PC-9 (cell line): ENCODE measurements around the gene SEC62. TPM values are rescaled to one million over a fixed set of nuclear protein-coding genes. Genes with fewer than 3 reads are reported as not detected.

Experiments
- BruUV-seq: library from RNA; stranded (reverse); fragments of 400-500 nt; replicated peaks from 2 replicates; lab custom pipeline; 2021; lab: Mats Ljungman, UMichigan
- CTCF ChIA-PET: fragments of 300-600 bp; sonication (Branson Sonifier 250); formaldehyde crosslinking; loops from one replicate; lab custom pipeline; 2022; ENCODE audit warnings: antibody characterized with exemption; lab: Charles Lee
- POLR2A ChIA-PET: fragments of 300-600 bp; sonication (Branson Sonifier 250); formaldehyde crosslinking; loops from one replicate; lab custom pipeline; 2022; ENCODE audit warnings: antibody characterized with exemption; ENCODE audit not compliant: unreplicated experiment; lab: Charles Lee
- DNase-seq, 2 experiments: peaks; one replicate each; pipeline versions ENCODE4 v3.0.0 to v3.0.0-alpha.2; 2015 to 2022; ENCODE audit warnings: mixed read lengths in 1 of 2
- H2AFZ ChIP-seq: fragments of 200-600 bp; sonication (generic); 2 replicates; pipeline ENCODE4 v1.8.1; 2017; ENCODE audit warnings: antibody characterized with exemption
- H3F3A ChIP-seq: fragments of 200-600 bp; sonication (generic); 2 replicates; pipeline ENCODE4 v1.8.1; 2017; ENCODE audit warnings: antibody characterized with exemption, mild to moderate bottlenecking, low read depth; ENCODE audit not compliant: insufficient read depth
- H3K27ac ChIP-seq: fragments of 200-600 bp; sonication (generic); 2 replicates; pipeline ENCODE4 v1.6.1; 2016; ENCODE audit warnings: mixed run types
- H3K27me3 ChIP-seq: fragments of 200-600 bp; sonication (generic); 2 replicates; pipeline ENCODE4 v1.6.1; 2016; ENCODE audit warnings: low read depth, mixed run types; ENCODE audit not compliant: insufficient read depth
- H3K36me3 ChIP-seq: fragments of 200-600 bp; sonication (generic); 2 replicates; pipeline ENCODE4 v1.6.1; 2016; ENCODE audit warnings: low read depth, mixed run types
- H3K4me1 ChIP-seq: fragments of 200-600 bp; sonication (generic); replicated peaks from 2 replicates; pipeline ENCODE4 v1.6.1; 2016; ENCODE audit warnings: mixed run types; ENCODE audit not compliant: insufficient read depth
- H3K4me2 ChIP-seq: fragments of 200-600 bp; sonication (generic); 2 replicates; pipeline ENCODE4 v1.6.1; 2017; ENCODE audit warnings: mixed run types
- H3K4me3 ChIP-seq: fragments of 200-600 bp; sonication (generic); 2 replicates; pipeline ENCODE4 v1.6.1; 2016; ENCODE audit warnings: mixed run types
- H3K79me2 ChIP-seq: fragments of 200-600 bp; sonication (generic); 2 replicates; pipeline ENCODE4 v1.6.1; 2017; ENCODE audit warnings: low read depth, mixed run types
- H3K9me2 ChIP-seq: fragments of 200-600 bp; sonication (generic); 2 replicates; pipeline ENCODE4 v1.8.1; 2017; ENCODE audit warnings: mild to moderate bottlenecking; ENCODE audit not compliant: insufficient read depth
- H3K9me3 ChIP-seq: fragments of 200-600 bp; sonication (generic); 2 replicates; pipeline ENCODE4 v1.8.1; 2016; ENCODE audit warnings: low read depth; ENCODE audit not compliant: insufficient read depth
- H4K20me1 ChIP-seq: fragments of 200-600 bp; sonication (generic); 2 replicates; pipeline ENCODE4 v1.8.1; 2017; ENCODE audit not compliant: insufficient read depth
- EZH2 ChIP-seq: fragments of 200-600 bp; sonication (generic); IDR thresholded peaks from 2 replicates; pipeline ENCODE4 v1.8.0; 2017; ENCODE audit warnings: antibody characterized with exemption, low read depth
- intact Hi-C: fragments of 100-400 bp; cut with micrococcal nuclease; formaldehyde crosslinking; loops from one replicate; pipeline ENCODE4 v1.10.0; 2022; ENCODE audit not compliant: unreplicated experiment
- total RNA-seq: library from RNA; stranded (reverse); gene quantifications from 2 replicates; pipeline ENCODE4 v1.2.3, GENCODE V29; 2021
- TF ChIP-seq, protein P1 (sequence below): fragments of 200-600 bp; sonication (generic); conservative IDR thresholded peaks from 2 replicates; pipeline ENCODE4 v1.6.1; 2017; ENCODE audit warnings: mixed run types, antibody characterized with exemption, mild to moderate bottlenecking, moderate library complexity

The SEC62 gene
- total RNA-seq, 1 experiment from 2014 or later = 99.6 TPM

DNA sequence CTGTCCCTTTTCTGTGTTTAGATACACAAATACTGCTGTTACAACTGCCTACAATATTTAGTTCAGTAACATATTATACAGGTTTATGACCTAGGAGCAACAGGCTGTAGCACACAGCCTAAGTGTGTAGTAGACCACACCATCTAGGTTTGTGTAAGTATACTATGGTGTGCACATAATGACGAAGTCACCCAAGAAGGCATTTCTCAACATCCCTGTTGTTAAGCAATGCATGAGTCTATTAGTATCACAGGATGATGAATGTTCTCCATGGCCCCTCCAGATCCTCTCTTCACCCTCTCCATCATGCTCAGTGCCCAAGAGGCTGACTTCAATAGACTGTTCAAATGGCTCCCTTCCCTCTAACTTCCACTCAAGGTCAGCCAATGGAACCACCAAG lies 14.6 kb upstream of the SEC62 start:
- Histone ChIP-seq H3K27ac (no peak overlapping the region), H2AFZ (no peak overlapping the region), H3K4me1 (no peaks in the 10 kb centered on the region), H3K36me3 (no peaks in the 10 kb centered on the region), H3K27me3 (no peaks in the 10 kb centered on the region), H3K9me3 (no peaks in the 10 kb centered on the region), H3K4me3 (no peak overlapping the region), H3F3A (no peaks in the 10 kb centered on the region), H3K79me2 (no peaks in the 10 kb centered on the region), H3K4me2 (no peak overlapping the region), H3K9me2 (no peaks in the 10 kb centered on the region), H4K20me1 (no peaks in the 10 kb centered on the region)
- no peak for DNase-seq
- POLR2A ChIA-PET = no interaction called here
- CTCF ChIA-PET = no interaction called here
- no TSS peak for BruUV-seq
- intact Hi-C loops = no loop called here
- TF ChIP-seq, protein P1, sequence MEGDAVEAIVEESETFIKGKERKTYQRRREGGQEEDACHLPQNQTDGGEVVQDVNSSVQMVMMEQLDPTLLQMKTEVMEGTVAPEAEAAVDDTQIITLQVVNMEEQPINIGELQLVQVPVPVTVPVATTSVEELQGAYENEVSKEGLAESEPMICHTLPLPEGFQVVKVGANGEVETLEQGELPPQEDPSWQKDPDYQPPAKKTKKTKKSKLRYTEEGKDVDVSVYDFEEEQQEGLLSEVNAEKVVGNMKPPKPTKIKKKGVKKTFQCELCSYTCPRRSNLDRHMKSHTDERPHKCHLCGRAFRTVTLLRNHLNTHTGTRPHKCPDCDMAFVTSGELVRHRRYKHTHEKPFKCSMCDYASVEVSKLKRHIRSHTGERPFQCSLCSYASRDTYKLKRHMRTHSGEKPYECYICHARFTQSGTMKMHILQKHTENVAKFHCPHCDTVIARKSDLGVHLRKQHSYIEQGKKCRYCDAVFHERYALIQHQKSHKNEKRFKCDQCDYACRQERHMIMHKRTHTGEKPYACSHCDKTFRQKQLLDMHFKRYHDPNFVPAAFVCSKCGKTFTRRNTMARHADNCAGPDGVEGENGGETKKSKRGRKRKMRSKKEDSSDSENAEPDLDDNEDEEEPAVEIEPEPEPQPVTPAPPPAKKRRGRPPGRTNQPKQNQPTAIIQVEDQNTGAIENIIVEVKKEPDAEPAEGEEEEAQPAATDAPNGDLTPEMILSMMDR = no peak
- no peak for TF ChIP-seq EZH2

DNA sequence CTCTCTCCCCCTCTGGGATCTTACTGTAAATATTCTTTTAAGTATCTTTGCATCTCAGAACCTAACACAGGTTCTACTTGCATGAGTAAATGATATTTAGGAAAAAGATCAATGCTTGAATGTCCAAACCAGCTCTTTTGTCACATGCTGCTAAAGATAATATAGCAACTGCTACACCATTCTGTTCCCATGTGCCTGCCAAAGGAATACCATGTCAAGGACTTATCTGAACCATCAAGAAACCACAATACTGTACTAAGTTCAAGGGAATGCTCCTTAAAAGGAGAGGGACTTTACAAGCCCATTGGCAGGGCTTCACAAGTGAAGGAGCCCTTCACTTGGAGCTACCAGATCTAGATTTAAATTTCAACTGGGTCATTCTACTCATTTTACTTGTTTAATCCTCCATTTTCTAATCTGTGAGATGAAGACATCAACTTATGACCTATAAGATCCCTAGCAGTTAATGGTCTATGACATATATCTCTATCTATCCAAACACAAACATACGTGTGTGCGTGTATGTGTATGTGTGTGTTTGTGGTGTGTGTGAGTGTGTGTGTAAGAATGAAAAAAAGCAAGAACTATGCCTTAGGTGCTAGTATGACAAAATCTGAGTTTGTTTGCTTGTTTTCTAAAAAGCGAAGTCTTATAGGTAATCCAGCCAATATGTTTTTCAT lies 13.0 kb upstream of the SEC62 start:
- H3K27ac ChIP-seq = no peak overlapping the region
- no peaks in the 10 kb centered on the region for H3K9me3 ChIP-seq
- H3K9me2 ChIP-seq = no peaks in the 10 kb centered on the region; the same call in 1 of the 2 replicates
- no peak overlapping the region for H3K4me2 ChIP-seq
- H4K20me1 ChIP-seq = no peaks in the 10 kb centered on the region
- H2AFZ ChIP-seq = no peak overlapping the region; the same call in 1 of the 2 replicates
- no TSS peak for BruUV-seq
- intact Hi-C loops = no loop called here
- no peaks in the 10 kb centered on the region for H3K79me2 ChIP-seq
- no peaks in the 10 kb centered on the region for H3K27me3 ChIP-seq
- H3K4me3 ChIP-seq = no peak overlapping the region
- ChIA-PET CTCF (interaction anchor here (0.6 kb wide), 1 partner anchor 182 kb away, joined by 4 read pairs; no protein-coding TSS in a partner anchor), POLR2A (no interaction called here)
- H3K36me3 ChIP-seq = no peaks in the 10 kb centered on the region
- no peaks in the 10 kb centered on the region for H3K4me1 ChIP-seq
- TF ChIP-seq EZH2 = no peak
- TF ChIP-seq, protein P1 = no peak
- no peaks in the 10 kb centered on the region for H3F3A ChIP-seq
- DNase-seq = no peak

DNA sequence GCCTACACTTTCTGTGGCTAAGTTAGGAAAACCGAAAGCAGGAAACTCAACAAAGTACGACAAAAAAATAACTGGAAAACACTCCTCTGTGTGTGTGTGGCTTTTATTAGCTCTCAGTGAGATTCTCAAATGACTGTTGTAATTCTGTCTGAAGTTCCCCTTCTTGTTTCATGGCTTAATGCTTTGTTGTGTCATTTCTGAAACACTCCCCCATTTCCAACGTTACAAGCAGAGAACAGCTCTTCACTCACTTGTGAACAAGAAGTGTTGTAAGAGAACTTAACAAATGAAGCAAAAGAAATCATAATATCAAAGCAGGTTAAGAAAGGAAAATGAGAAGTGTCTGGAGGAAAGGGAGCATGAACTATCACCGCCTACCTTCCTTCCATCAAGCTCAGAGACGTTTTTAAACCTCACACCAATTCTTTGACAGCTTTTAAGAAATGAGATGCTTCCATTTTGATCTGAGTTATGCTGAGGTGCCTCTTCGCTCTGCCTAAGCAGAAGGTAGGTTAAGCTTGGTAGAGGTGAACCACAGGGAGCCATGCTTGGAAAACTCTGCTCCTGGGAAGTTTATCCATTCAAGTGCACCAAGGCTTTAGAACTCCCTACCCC lies 12.4 kb upstream of the SEC62 start:
- TF ChIP-seq, protein P1 = no peak
- no peak for TF ChIP-seq EZH2
- peak overlapping the region; percentile 34; the same call in 1 of the 2 replicates for H2AFZ ChIP-seq
- CTCF ChIA-PET = no interaction called here
- POLR2A ChIA-PET = no interaction called here
- no peak overlapping the region for H3K4me3 ChIP-seq
- no peak for DNase-seq
- no peaks in the 10 kb centered on the region for H3K9me3 ChIP-seq
- no peaks in the 10 kb centered on the region for H3K27me3 ChIP-seq
- no peaks in the 10 kb centered on the region for H3F3A ChIP-seq
- no peaks in the 10 kb centered on the region for H4K20me1 ChIP-seq
- H3K27ac ChIP-seq = no peak overlapping the region
- no peaks in the 10 kb centered on the region for H3K4me1 ChIP-seq
- no peaks in the 10 kb centered on the region for H3K79me2 ChIP-seq
- H3K4me2 ChIP-seq = no peak overlapping the region
- H3K9me2 ChIP-seq = no peaks in the 10 kb centered on the region; the same call in 1 of the 2 replicates
- no peaks in the 10 kb centered on the region for H3K36me3 ChIP-seq
- no TSS peak for BruUV-seq
- intact Hi-C loops = no loop called here
